GM23338 (cell line): ENCODE measurements around the gene ARID1B. TPM values are rescaled to one million over a fixed set of nuclear protein-coding genes. Genes with fewer than 3 reads are reported as not detected.

Experiments used
- ATAC-seq: fragments of 200-7000 bp; cut with Tn5 transposase; 3 replicates; pipeline ENCODE4 v1.9.1; 2020
- DNase-seq: peaks from one replicate; pipeline ENCODE4 v3.0.0-alpha.2; 2015; ENCODE audit warnings: low spot score
- H2AFZ ChIP-seq: fragments of 200-600 bp; sonication (generic); 2 replicates; pipeline ENCODE4 v1.8.0; 2016; ENCODE audit warnings: antibody characterized with exemption, mild to moderate bottlenecking, moderate library complexity
- H3F3A ChIP-seq: fragments of 200-600 bp; sonication (generic); replicated peaks from 2 replicates; pipeline ENCODE4 v1.8.0; 2017; ENCODE audit warnings: antibody characterized with exemption, mixed run types, low read depth
- H3K27ac ChIP-seq: fragments of 200-600 bp; sonication (generic); 2 replicates; pipeline ENCODE4 v1.6.1; 2016; ENCODE audit warnings: low read depth
- H3K27me3 ChIP-seq: fragments of 200-600 bp; sonication (generic); 2 replicates; pipeline ENCODE4 v1.8.0; 2016; ENCODE audit warnings: mild to moderate bottlenecking, mixed run types, moderate library complexity; ENCODE audit not compliant: insufficient read depth
- H3K36me3 ChIP-seq: fragments of 200-600 bp; sonication (generic); 2 replicates; pipeline ENCODE4 v1.8.0; 2016; ENCODE audit warnings: mild to moderate bottlenecking; ENCODE audit not compliant: insufficient read depth
- H3K4me1 ChIP-seq: fragments of 200-600 bp; sonication (generic); 2 replicates; pipeline ENCODE4 v1.8.0; 2016; ENCODE audit warnings: mild to moderate bottlenecking, moderate library complexity; ENCODE audit not compliant: insufficient read depth
- H3K4me2 ChIP-seq: fragments of 200-600 bp; sonication (generic); 2 replicates; pipeline ENCODE4 v1.7.1; 2017; ENCODE audit warnings: mixed run types
- H3K4me3 ChIP-seq: fragments of 200-600 bp; sonication (generic); 2 replicates; pipeline ENCODE4 v1.6.1; 2016; ENCODE audit warnings: mixed run types
- H3K79me2 ChIP-seq: fragments of 200-600 bp; sonication (generic); replicated peaks from 2 replicates; pipeline ENCODE4 v1.8.0; 2017; ENCODE audit warnings: mild to moderate bottlenecking; ENCODE audit not compliant: insufficient read depth
- H3K9me2 ChIP-seq: fragments of 200-600 bp; sonication (generic); 2 replicates; pipeline ENCODE4 v1.8.0; 2017; ENCODE audit not compliant: insufficient read depth
- H4K20me1 ChIP-seq: fragments of 200-600 bp; sonication (generic); replicated peaks from 2 replicates; pipeline ENCODE4 v1.8.0; 2017; ENCODE audit warnings: mild to moderate bottlenecking; ENCODE audit not compliant: insufficient read depth
- H3K27ac Mint-ChIP-seq: 2 replicates; pipeline ENCODE4 v1.8.0; 2020; ENCODE audit warnings: inconsistent platforms, mild to moderate bottlenecking, moderate library complexity, mixed read lengths
- H3K27me3 Mint-ChIP-seq: 3 replicates; pipeline ENCODE4 v1.8.0; 2022; ENCODE audit warnings: low read depth, mild to moderate bottlenecking, moderate library complexity, mixed read lengths, inconsistent platforms; ENCODE audit not compliant: insufficient read depth, poor library complexity
- H3K36me3 Mint-ChIP-seq: 3 replicates; pipeline ENCODE4 v1.8.0; 2021; ENCODE audit warnings: low read depth, mild to moderate bottlenecking, inconsistent platforms, moderate library complexity, mixed read lengths
- H3K4me1 Mint-ChIP-seq: 3 replicates; pipeline ENCODE4 v1.8.0; 2020; ENCODE audit warnings: mild to moderate bottlenecking, inconsistent platforms, mixed read lengths
- H3K4me3 Mint-ChIP-seq: 3 replicates; pipeline ENCODE4 v1.8.0; 2021; ENCODE audit warnings: moderate library complexity, mild to moderate bottlenecking, inconsistent platforms, mixed read lengths
- H3K9me3 Mint-ChIP-seq: 3 replicates; pipeline ENCODE4 v1.8.0; 2020; ENCODE audit warnings: moderate library complexity, mild to moderate bottlenecking, inconsistent platforms, mixed read lengths
- CREB1 ChIP-seq: fragments of 250-450 bp; sonication (Bioruptor Pico); IDR thresholded peaks from 2 replicates; pipeline ENCODE4 v1.5.0; 2020; ENCODE audit warnings: low read depth, mild to moderate bottlenecking, moderate library complexity
- EZH2 ChIP-seq: fragments of 200-600 bp; sonication (generic); IDR thresholded peaks from one replicate; pipeline ENCODE4 v1.8.0; 2017; ENCODE audit warnings: antibody characterized with exemption, mild to moderate bottlenecking, low read depth; ENCODE audit not compliant: unreplicated experiment
- EZH2phosphoT487 ChIP-seq: fragments of 200-600 bp; sonication (generic); IDR thresholded peaks from one replicate; pipeline ENCODE4 v1.8.1; 2018; ENCODE audit warnings: antibody characterized with exemption; ENCODE audit not compliant: unreplicated experiment
- JUNB ChIP-seq: IDR thresholded peaks from one replicate; pipeline ENCODE4 v1.6.1; 2016; ENCODE audit warnings: antibody characterized with exemption; ENCODE audit not compliant: unreplicated experiment
- NANOG ChIP-seq: IDR thresholded peaks from 2 replicates; pipeline ENCODE4 v1.6.1; 2016; ENCODE audit warnings: antibody characterized with exemption, borderline replicate concordance
- POLR2AphosphoS5 ChIP-seq: IDR thresholded peaks from 2 replicates; pipeline ENCODE4 v1.6.1; 2016; ENCODE audit warnings: antibody characterized with exemption, low read depth
- STAT1 ChIP-seq: IDR thresholded peaks from one replicate; pipeline ENCODE4 v1.6.1; 2016; ENCODE audit warnings: antibody characterized with exemption; ENCODE audit not compliant: unreplicated experiment
- ZNF114 ChIP-seq: fragments of 250-450 bp; sonication (Bioruptor Pico); IDR thresholded peaks from 2 replicates; pipeline ENCODE4 v1.5.0; 2020; ENCODE audit warnings: mild to moderate bottlenecking, moderate library complexity
- polyA plus RNA-seq: library from polyadenylated mRNA; unstranded; fragments of >200 nt; fragmentation: Nextera tagmentation; extraction: Ambion mirVana; gene quantifications from 2 replicates; pipeline ENCODE4 v1.2.1, GENCODE V29; 2016
- total RNA-seq: library from RNA; depleted of rRNA; stranded (reverse); fragments of >200 nt; shearing (Covaris generic); gene quantifications from 2 replicates; pipeline ENCODE4 v1.2.3, GENCODE V29; 2014
- TF ChIP-seq, protein P1 (sequence below): fragments of 250-450 bp; sonication (Bioruptor Pico); IDR thresholded peaks from 2 replicates; pipeline ENCODE4 v1.5.0; 2020; ENCODE audit warnings: mild to moderate bottlenecking, moderate library complexity
- TF ChIP-seq, protein P2 (sequence below), 2 experiments: fragments of 200-600 bp in 1 of 2; sonication (generic) in 1 of 2; conservative IDR thresholded peaks; 2 replicates each; pipeline versions ENCODE4 v1.5.1 to v1.6.1; 2016 to 2017; ENCODE audit warnings: antibody characterized with exemption in 2 of 2, low read depth in 2 of 2, mild to moderate bottlenecking in 2 of 2, moderate library complexity in 1 of 2
- TF ChIP-seq, protein P3 (sequence below): IDR thresholded peaks from one replicate; pipeline ENCODE4 v1.6.1; 2018; ENCODE audit warnings: antibody characterized with exemption; ENCODE audit not compliant: unreplicated experiment

Gene ARID1B
- total and polyA plus RNA-seq, 2 experiments from 2014 or later = 59.3 to 72.2 TPM

DNA sequence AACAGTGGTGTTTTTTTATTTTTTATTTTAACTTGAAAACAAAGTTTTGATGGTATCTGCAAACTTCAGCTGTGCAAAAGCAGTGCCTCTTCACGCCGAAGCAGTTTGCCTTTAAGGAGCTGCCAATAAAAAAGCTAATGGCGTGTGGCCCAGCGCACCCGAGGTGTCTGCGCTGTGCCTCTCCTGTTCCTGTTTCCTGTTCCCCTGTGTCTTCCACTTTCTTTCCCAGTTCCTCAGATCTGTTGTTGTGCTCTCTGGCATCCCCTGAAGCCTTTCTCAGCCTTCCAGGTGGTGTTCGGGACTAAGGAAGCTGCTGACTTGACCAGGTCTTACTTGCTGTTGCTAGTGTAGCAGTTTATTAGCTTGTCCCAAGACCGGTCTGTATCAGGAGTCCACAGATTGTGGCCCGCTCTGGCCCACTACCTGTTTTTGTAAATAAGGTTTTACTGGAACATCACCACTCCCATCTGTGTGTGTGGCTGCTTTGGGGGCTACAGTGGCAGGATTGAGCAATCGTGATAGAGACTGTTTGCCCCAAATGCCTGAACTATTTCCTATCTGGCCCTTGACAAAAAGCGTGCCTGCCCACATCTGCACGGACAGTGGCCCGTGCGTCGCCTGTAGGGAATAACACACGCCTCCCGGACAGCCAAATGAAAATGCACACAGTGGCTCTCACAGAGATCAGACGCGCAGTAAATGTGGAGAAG, 367.8 kb downstream of the ARID1B start:
- peak overlapping the region; percentile 79; the same call in 1 of the 2 replicates for H3K27ac Mint-ChIP-seq
- no peak for DNase-seq
- H3F3A ChIP-seq = 0 out of 2 replicates have a peak, but pooled peaks cover 5% of the 10 kb centered on the region

More for the DNA sequence above, 367.8 kb downstream of the ARID1B start:
- no peak overlapping the region for H3K4me3 ChIP-seq
- Mint-ChIP-seq H3K36me3 (peaks cover 15% of the 10 kb centered on the region), H3K4me3 (no peak overlapping the region), H3K27me3 (peaks cover 19% of the 10 kb centered on the region), H3K4me1 (peaks cover 38% of the 10 kb centered on the region), H3K9me3 (no peaks in the 10 kb centered on the region)
- H3K4me1 ChIP-seq = peaks cover 30% of the 10 kb centered on the region
- no peaks in the 10 kb centered on the region for H3K9me2 ChIP-seq
- 0 out of 2 replicates have a peak, but pooled peaks cover 2% of the 10 kb centered on the region for H4K20me1 ChIP-seq
- no peaks in the 10 kb centered on the region for H3K27me3 ChIP-seq
- no peaks in the 10 kb centered on the region for H3K79me2 ChIP-seq
- ATAC-seq = peak; percentile 14
- H2AFZ ChIP-seq = no peak overlapping the region
- TF ChIP-seq JUNB (no peak), ZNF114 (no peak), EZH2phosphoT487 (no peak), STAT1 (no peak), POLR2AphosphoS5 (no peak), EZH2 (no peak), CREB1 (CRISPR knock-in tag) (no peak), NANOG (no peak)
- TF ChIP-seq, protein P1, sequence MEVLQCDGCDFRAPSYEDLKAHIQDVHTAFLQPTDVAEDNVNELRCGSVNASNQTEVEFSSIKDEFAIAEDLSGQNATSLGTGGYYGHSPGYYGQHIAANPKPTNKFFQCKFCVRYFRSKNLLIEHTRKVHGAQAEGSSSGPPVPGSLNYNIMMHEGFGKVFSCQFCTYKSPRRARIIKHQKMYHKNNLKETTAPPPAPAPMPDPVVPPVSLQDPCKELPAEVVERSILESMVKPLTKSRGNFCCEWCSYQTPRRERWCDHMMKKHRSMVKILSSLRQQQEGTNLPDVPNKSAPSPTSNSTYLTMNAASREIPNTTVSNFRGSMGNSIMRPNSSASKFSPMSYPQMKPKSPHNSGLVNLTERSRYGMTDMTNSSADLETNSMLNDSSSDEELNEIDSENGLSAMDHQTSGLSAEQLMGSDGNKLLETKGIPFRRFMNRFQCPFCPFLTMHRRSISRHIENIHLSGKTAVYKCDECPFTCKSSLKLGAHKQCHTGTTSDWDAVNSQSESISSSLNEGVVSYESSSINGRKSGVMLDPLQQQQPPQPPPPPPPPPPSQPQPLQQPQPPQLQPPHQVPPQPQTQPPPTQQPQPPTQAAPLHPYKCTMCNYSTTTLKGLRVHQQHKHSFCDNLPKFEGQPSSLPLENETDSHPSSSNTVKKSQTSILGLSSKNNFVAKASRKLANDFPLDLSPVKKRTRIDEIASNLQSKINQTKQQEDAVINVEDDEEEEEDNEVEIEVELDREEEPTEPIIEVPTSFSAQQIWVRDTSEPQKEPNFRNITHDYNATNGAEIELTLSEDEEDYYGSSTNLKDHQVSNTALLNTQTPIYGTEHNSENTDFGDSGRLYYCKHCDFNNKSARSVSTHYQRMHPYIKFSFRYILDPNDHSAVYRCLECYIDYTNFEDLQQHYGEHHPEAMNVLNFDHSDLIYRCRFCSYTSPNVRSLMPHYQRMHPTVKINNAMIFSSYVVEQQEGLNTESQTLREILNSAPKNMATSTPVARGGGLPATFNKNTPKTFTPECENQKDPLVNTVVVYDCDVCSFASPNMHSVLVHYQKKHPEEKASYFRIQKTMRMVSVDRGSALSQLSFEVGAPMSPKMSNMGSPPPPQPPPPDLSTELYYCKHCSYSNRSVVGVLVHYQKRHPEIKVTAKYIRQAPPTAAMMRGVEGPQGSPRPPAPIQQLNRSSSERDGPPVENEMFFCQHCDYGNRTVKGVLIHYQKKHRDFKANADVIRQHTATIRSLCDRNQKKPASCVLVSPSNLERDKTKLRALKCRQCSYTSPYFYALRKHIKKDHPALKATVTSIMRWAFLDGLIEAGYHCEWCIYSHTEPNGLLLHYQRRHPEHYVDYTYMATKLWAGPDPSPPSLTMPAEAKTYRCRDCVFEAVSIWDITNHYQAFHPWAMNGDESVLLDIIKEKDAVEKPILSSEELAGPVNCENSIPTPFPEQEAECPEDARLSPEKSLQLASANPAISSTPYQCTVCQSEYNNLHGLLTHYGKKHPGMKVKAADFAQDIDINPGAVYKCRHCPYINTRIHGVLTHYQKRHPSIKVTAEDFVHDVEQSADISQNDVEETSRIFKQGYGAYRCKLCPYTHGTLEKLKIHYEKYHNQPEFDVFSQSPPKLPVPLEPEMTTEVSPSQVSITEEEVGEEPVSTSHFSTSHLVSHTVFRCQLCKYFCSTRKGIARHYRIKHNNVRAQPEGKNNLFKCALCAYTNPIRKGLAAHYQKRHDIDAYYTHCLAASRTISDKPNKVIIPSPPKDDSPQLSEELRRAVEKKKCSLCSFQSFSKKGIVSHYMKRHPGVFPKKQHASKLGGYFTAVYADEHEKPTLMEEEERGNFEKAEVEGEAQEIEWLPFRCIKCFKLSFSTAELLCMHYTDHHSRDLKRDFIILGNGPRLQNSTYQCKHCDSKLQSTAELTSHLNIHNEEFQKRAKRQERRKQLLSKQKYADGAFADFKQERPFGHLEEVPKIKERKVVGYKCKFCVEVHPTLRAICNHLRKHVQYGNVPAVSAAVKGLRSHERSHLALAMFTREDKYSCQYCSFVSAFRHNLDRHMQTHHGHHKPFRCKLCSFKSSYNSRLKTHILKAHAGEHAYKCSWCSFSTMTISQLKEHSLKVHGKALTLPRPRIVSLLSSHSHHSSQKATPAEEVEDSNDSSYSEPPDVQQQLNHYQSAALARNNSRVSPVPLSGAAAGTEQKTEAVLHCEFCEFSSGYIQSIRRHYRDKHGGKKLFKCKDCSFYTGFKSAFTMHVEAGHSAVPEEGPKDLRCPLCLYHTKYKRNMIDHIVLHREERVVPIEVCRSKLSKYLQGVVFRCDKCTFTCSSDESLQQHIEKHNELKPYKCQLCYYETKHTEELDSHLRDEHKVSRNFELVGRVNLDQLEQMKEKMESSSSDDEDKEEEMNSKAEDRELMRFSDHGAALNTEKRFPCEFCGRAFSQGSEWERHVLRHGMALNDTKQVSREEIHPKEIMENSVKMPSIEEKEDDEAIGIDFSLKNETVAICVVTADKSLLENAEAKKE = no peak
- TF ChIP-seq, protein P2, sequence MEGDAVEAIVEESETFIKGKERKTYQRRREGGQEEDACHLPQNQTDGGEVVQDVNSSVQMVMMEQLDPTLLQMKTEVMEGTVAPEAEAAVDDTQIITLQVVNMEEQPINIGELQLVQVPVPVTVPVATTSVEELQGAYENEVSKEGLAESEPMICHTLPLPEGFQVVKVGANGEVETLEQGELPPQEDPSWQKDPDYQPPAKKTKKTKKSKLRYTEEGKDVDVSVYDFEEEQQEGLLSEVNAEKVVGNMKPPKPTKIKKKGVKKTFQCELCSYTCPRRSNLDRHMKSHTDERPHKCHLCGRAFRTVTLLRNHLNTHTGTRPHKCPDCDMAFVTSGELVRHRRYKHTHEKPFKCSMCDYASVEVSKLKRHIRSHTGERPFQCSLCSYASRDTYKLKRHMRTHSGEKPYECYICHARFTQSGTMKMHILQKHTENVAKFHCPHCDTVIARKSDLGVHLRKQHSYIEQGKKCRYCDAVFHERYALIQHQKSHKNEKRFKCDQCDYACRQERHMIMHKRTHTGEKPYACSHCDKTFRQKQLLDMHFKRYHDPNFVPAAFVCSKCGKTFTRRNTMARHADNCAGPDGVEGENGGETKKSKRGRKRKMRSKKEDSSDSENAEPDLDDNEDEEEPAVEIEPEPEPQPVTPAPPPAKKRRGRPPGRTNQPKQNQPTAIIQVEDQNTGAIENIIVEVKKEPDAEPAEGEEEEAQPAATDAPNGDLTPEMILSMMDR (conservative IDR thresholded peaks at IDR 0.05; ENCODE audit: low read depth in 2 of 2) = no peak
- TF ChIP-seq, protein P3, sequence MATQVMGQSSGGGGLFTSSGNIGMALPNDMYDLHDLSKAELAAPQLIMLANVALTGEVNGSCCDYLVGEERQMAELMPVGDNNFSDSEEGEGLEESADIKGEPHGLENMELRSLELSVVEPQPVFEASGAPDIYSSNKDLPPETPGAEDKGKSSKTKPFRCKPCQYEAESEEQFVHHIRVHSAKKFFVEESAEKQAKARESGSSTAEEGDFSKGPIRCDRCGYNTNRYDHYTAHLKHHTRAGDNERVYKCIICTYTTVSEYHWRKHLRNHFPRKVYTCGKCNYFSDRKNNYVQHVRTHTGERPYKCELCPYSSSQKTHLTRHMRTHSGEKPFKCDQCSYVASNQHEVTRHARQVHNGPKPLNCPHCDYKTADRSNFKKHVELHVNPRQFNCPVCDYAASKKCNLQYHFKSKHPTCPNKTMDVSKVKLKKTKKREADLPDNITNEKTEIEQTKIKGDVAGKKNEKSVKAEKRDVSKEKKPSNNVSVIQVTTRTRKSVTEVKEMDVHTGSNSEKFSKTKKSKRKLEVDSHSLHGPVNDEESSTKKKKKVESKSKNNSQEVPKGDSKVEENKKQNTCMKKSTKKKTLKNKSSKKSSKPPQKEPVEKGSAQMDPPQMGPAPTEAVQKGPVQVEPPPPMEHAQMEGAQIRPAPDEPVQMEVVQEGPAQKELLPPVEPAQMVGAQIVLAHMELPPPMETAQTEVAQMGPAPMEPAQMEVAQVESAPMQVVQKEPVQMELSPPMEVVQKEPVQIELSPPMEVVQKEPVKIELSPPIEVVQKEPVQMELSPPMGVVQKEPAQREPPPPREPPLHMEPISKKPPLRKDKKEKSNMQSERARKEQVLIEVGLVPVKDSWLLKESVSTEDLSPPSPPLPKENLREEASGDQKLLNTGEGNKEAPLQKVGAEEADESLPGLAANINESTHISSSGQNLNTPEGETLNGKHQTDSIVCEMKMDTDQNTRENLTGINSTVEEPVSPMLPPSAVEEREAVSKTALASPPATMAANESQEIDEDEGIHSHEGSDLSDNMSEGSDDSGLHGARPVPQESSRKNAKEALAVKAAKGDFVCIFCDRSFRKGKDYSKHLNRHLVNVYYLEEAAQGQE = no peak
- no peak overlapping the region for H3K4me2 ChIP-seq
- H3K27ac ChIP-seq = peak overlapping the region; percentile 62
- no peaks in the 10 kb centered on the region; the same call in 1 of the 2 replicates for H3K36me3 ChIP-seq
